H9 (cell line): ENCODE results near the gene ZBTB12. TPM values are rescaled to one million over a fixed set of nuclear protein-coding genes. Genes with fewer than 3 reads are reported as not detected.

ENCODE experiments used
- DNase-seq: peaks from one replicate; pipeline ENCODE4 v3.0.0-alpha.2; 2017
- H2AFZ ChIP-seq: one replicate; pipeline ENCODE4 v1.6.1; 2013; ENCODE audit warnings: mild to moderate bottlenecking, low read length, control low read depth, moderate library complexity
- H2AK5ac ChIP-seq: 2 replicates; pipeline ENCODE4 v1.6.1; 2013; ENCODE audit warnings: low read length, control low read depth, mixed read lengths; ENCODE audit not compliant: insufficient read length
- H2BK120ac ChIP-seq: one replicate; pipeline ENCODE4 v1.6.1; 2013; ENCODE audit warnings: low read depth, mild to moderate bottlenecking, low read length, control low read depth, inconsistent platforms; ENCODE audit not compliant: poor library complexity, severe bottlenecking
- H2BK12ac ChIP-seq: 2 replicates; pipeline ENCODE4 v1.6.1; 2013; ENCODE audit warnings: low read length, control low read depth, mixed read lengths, low read depth; ENCODE audit not compliant: insufficient read length
- H2BK15ac ChIP-seq: 2 replicates; pipeline ENCODE4 v1.6.1; 2013; ENCODE audit warnings: low read depth, low read length, control low read depth
- H2BK20ac ChIP-seq: one replicate; pipeline ENCODE4 v1.6.1; 2013; ENCODE audit warnings: low read depth, mild to moderate bottlenecking, low read length, control low read depth, inconsistent platforms; ENCODE audit not compliant: poor library complexity, severe bottlenecking
- H2BK5ac ChIP-seq: 2 replicates; pipeline ENCODE4 v1.6.1; 2013; ENCODE audit warnings: low read length, control low read depth, mixed read lengths; ENCODE audit not compliant: insufficient read length
- H3K14ac ChIP-seq: 2 replicates; pipeline ENCODE4 v1.6.1; 2013; ENCODE audit warnings: low read length, control low read depth; ENCODE audit not compliant: insufficient read depth
- H3K18ac ChIP-seq: 2 replicates; pipeline ENCODE4 v1.6.1; 2013; ENCODE audit warnings: low read depth, mild to moderate bottlenecking, mixed read lengths, low read length, control low read depth; ENCODE audit not compliant: insufficient read length
- H3K23ac ChIP-seq: 2 replicates; pipeline ENCODE4 v1.6.1; 2013; ENCODE audit warnings: low read length, control low read depth, mixed read lengths, low read depth; ENCODE audit not compliant: insufficient read length
- H3K23me2 ChIP-seq: 2 replicates; pipeline ENCODE4 v1.6.1; 2013; ENCODE audit warnings: low read depth, mild to moderate bottlenecking, mixed read lengths, low read length, control low read depth; ENCODE audit not compliant: insufficient read length, poor library complexity, severe bottlenecking
- H3K27ac ChIP-seq: 2 replicates; pipeline ENCODE4 v1.5.1; 2013; ENCODE audit warnings: low read length, control low read depth, mixed read lengths, low read depth; ENCODE audit not compliant: insufficient read length
- H3K27me3 ChIP-seq: 2 replicates; pipeline ENCODE4 v1.6.1; 2013; ENCODE audit warnings: low read length, control low read depth, inconsistent platforms; ENCODE audit not compliant: insufficient read depth
- H3K4ac ChIP-seq: 2 replicates; pipeline ENCODE4 v1.6.1; 2013; ENCODE audit warnings: low read depth, mild to moderate bottlenecking, control low read depth, inconsistent platforms, low read length, moderate library complexity
- H3K4me1 ChIP-seq: 2 replicates; pipeline ENCODE4 v1.6.1; 2013; ENCODE audit warnings: low read length, control low read depth, inconsistent platforms; ENCODE audit not compliant: insufficient read depth
- H3K4me2 ChIP-seq: 2 replicates; pipeline ENCODE4 v1.6.1; 2013; ENCODE audit warnings: low read length, control low read depth, mixed read lengths; ENCODE audit not compliant: insufficient read length, insufficient read depth
- H3K56ac ChIP-seq: 2 replicates; pipeline ENCODE4 v1.6.1; 2013; ENCODE audit warnings: low read depth, mild to moderate bottlenecking, mixed read lengths, low read length, control low read depth; ENCODE audit not compliant: insufficient read length
- H3K79me1 ChIP-seq: 2 replicates; pipeline ENCODE4 v1.6.1; 2013; ENCODE audit warnings: low read depth, mild to moderate bottlenecking, moderate library complexity, low read length, control low read depth, inconsistent platforms; ENCODE audit not compliant: insufficient read depth, poor library complexity, severe bottlenecking
- H3K79me2 ChIP-seq: 2 replicates; pipeline ENCODE4 v1.6.1; 2013; ENCODE audit warnings: low read length, control low read depth, inconsistent platforms; ENCODE audit not compliant: insufficient read depth
- H3K9ac ChIP-seq: 2 replicates; pipeline ENCODE4 v1.6.1; 2013; ENCODE audit warnings: low read length, control low read depth, mixed read lengths; ENCODE audit not compliant: insufficient read length; ENCODE audit errors: extremely low read depth
- H3K9me3 ChIP-seq: one replicate; pipeline ENCODE4 v1.6.1; 2013; ENCODE audit warnings: low read depth, low read length, inconsistent platforms; ENCODE audit not compliant: control insufficient read depth
- H3T11ph ChIP-seq: one replicate; pipeline ENCODE4 v1.6.1; 2013; ENCODE audit warnings: mild to moderate bottlenecking, low read length, control low read depth, inconsistent platforms
- H4K20me1 ChIP-seq: one replicate; pipeline ENCODE4 v1.6.1; 2013; ENCODE audit not compliant: control insufficient read depth, insufficient read length, insufficient read depth
- H4K5ac ChIP-seq: 2 replicates; pipeline ENCODE4 v1.6.1; 2013; ENCODE audit warnings: low read depth, mild to moderate bottlenecking, mixed read lengths, low read length, control low read depth; ENCODE audit not compliant: insufficient read length
- H4K8ac ChIP-seq: replicated peaks from 2 replicates; pipeline ENCODE4 v1.6.1; 2013; ENCODE audit warnings: low read length, control low read depth, mixed read lengths, low read depth; ENCODE audit not compliant: insufficient read length
- H4K91ac ChIP-seq: 2 replicates; pipeline ENCODE4 v1.6.1; 2013; ENCODE audit warnings: low read depth, mild to moderate bottlenecking, moderate library complexity, mixed read lengths, low read length, control low read depth; ENCODE audit not compliant: insufficient read length
- H3K27ac Mint-ChIP-seq, 3 experiments: 2 replicates in 2 of 3; 3 replicates in 1 of 3; pipeline ENCODE4 v1.8.0; 2020 to 2021; ENCODE audit warnings: mixed read lengths in 3 of 3, mild to moderate bottlenecking in 1 of 3, moderate library complexity in 1 of 3
- H3K27me3 Mint-ChIP-seq: 2 replicates; pipeline ENCODE4 v1.8.0; 2021; ENCODE audit warnings: low read depth, mild to moderate bottlenecking, moderate library complexity, mixed read lengths
- H3K36me3 Mint-ChIP-seq, 3 experiments: 2 replicates in 2 of 3; 3 replicates in 1 of 3; pipeline ENCODE4 v1.8.0; 2020 to 2021; ENCODE audit warnings: low read depth in 3 of 3, mixed read lengths in 3 of 3; ENCODE audit not compliant: insufficient read depth in 1 of 3
- H3K4me1 Mint-ChIP-seq, 2 experiments: 2 replicates each; pipeline ENCODE4 v1.8.0; 2020; ENCODE audit warnings: mixed read lengths in 2 of 2
- H3K4me3 Mint-ChIP-seq, 2 experiments: 2 replicates in 1 of 2; 3 replicates in 1 of 2; pipeline ENCODE4 v1.8.0; 2020 to 2021; ENCODE audit warnings: mild to moderate bottlenecking in 2 of 2, mixed read lengths in 2 of 2, moderate library complexity in 1 of 2
- H3K9me3 Mint-ChIP-seq, 2 experiments: 2 replicates in 1 of 2; 3 replicates in 1 of 2; pipeline ENCODE4 v1.8.0; 2020; ENCODE audit warnings: mild to moderate bottlenecking in 2 of 2, mixed read lengths in 2 of 2, moderate library complexity in 1 of 2
- CTCF ChIP-seq: fragments of 200-600 bp; sonication (generic); conservative IDR thresholded peaks from 3 replicates; pipeline ENCODE4 v1.8.0; 2021; ENCODE audit warnings: antibody characterized with exemption, mild to moderate bottlenecking
- WGBS: extraction: QIAGEN DNeasy Blood & Tissue Kit; methylation state at CpG from one replicate; pipeline ENCODE4 v1.1.7; 2013; ENCODE audit warnings: missing lambda C conversion rate, low lambda C conversion rate, mixed read lengths; ENCODE audit not compliant: insufficient read length; ENCODE audit errors: extremely low coverage; 5-methylcytosine and 5-hydroxymethylcytosine counted together
- total RNA-seq: library from RNA; stranded (reverse); gene quantifications from 2 replicates; pipeline ENCODE4 v1.2.1, GENCODE V29; 2021

ZBTB12 gene
- total RNA-seq, 1 experiment from 2014 or later, result 31.0 TPM

GRCh38 chr6:31918069-31918720 lies 16.3 kb upstream of the ZBTB12 start:
- no peak overlapping the region for H3K4me3 Mint-ChIP-seq
- H2BK5ac ChIP-seq, result no peak overlapping the region
- no peaks in the 10 kb centered on the region for H3K9me3 Mint-ChIP-seq
- no CpG with 5 or more reads among the region's 8 CpGs for WGBS
- no peaks in the 10 kb centered on the region for H3K23me2 ChIP-seq
- H2AK5ac ChIP-seq, result no peak overlapping the region
- H3K4ac ChIP-seq, result no peak overlapping the region
- H4K20me1 ChIP-seq, result no peaks in the 10 kb centered on the region
- no peak for DNase-seq
- H3K23ac ChIP-seq, result no peak overlapping the region
- no peak for TF ChIP-seq CTCF
- no peak overlapping the region for H3K56ac ChIP-seq
- no peaks in the 10 kb centered on the region for H3K9me3 ChIP-seq
- no peak overlapping the region for H2BK20ac ChIP-seq
- H3K27ac ChIP-seq, result no peak overlapping the region
- H2BK12ac ChIP-seq, result no peak overlapping the region
- no peak overlapping the region for H3K9ac ChIP-seq
- no peaks in the 10 kb centered on the region for H3K4me1 ChIP-seq
- no peaks in the 10 kb centered on the region for H3K36me3 Mint-ChIP-seq
- H3K18ac ChIP-seq, result no peak overlapping the region
- H4K91ac ChIP-seq, result no peak overlapping the region
- H2BK120ac ChIP-seq, result no peak overlapping the region
- no peak overlapping the region for H3K4me2 ChIP-seq
- H2AFZ ChIP-seq, result no peak overlapping the region
- no peaks in the 10 kb centered on the region for H3K79me1 ChIP-seq
- H4K8ac ChIP-seq, result no peak overlapping the region
- no peaks in the 10 kb centered on the region for H3K27me3 ChIP-seq
- no peak overlapping the region for H3T11ph ChIP-seq
- H3K27ac Mint-ChIP-seq, result no peak overlapping the region
- H3K79me2 ChIP-seq, result no peaks in the 10 kb centered on the region
- no peaks in the 10 kb centered on the region for H3K27me3 Mint-ChIP-seq
- H3K4me1 Mint-ChIP-seq, result 0 out of 4 replicates have a peak, but pooled peaks cover 0 to 2% of the 10 kb centered on the region in 2 experiments
- no peak overlapping the region for H4K5ac ChIP-seq
- H3K14ac ChIP-seq, result no peak overlapping the region
- no peak overlapping the region for H2BK15ac ChIP-seq
